ENCODE results near the gene ABHD5.
A peak's percentile ranks its signal among the peaks of the same experiment; 100 is the strongest.
"Not testable (repeated sequence)": the region's sequence is repeated elsewhere in the genome, so short reads cannot be mapped to it uniquely, and the experiment has no call there.

ABHD5 gene
- 14.1 to 25.8 reads per million in 2 donors for total RNA-seq

DNA sequence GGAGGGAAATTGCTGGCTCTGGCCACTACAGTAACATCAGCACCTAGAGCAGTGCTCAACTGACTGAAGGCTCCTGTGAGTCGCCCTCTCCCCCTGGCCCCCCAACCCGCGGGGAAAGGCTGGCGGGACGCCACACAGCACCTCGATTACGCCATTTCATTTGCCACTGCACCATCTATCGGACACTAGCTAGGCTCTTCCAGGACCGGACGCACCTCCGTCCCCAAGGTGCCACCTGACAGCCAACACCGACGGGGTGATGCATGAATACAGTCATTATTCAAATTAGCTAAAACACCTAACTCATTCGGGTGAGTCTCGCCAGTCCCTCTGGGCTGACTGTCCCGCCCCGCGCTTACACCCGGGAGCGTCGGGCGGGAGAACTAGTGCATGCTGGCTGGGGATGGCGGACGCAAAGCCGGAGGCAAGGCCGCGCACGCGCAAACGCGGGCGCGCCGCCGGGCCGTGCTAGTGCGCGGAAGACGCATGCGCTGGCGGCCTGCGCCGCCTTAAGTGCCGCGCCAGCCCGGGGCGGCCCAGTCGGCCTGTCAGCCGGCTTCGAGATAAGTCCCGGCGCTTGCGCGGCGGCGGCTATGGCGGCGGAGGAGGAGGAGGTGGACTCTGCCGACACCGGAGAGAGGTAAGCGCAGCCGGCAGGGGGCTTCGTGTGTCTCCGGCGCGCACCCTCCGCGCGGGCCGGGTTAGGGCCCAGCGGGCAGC is at the start of gene ABHD5:
Gene ABHD5, plus strand, starts transcription at position 539 of the 720 bp plus-strand sequence. Its CDS starts 55 bp downstream, at position 594.
- DNase-seq: peak; percentile 96

DNA sequence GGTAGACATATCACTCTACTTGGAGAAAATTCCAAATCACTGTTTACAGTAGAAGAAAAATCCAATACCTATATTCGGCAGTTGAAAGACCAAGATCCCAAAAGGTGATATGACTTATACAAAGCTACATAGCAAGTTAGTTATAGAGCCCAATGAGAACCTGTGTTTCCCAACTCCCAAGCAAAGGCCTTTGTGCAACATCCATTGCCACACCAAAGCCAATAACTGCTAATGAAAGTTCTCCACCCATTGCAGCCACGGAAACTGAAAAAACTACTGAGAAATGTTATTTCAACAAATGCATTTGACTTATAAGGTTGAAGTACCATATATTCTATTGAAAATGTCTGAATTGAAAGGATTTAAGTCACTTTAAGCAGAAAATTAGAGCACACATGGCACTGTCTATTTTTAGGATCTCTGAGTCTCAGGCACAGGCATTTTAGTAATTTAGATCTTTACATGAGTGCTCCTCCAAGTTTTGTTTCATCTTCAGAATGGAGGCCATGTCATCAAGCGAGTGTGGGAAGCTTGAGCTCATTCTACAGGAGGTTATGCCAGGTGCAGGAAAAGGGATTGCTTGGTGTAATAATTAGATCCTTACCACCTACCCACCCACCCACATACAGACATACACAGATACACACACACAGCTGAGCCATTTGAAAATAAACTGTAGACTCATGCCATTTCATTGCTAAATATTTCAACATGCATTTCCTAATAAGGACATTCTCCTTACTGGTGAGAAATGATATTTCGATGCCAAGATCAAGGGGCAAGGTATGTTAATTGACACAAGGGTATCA is 49.2 kb upstream of the ABHD5 start:
- DNase-seq: no peak

GRCh38 chr3:43644443-43644842 is 46.3 kb upstream of the ABHD5 start:
- DNase-seq: no peak

- no peak for DNase-seq
Observed at GRCh38 chr3:43647331-43648166, 43.2 kb upstream of the ABHD5 start.

- DNase-seq: no peak
Observed at GRCh38 chr3:43648957-43649356, 41.8 kb upstream of the ABHD5 start.

DNA sequence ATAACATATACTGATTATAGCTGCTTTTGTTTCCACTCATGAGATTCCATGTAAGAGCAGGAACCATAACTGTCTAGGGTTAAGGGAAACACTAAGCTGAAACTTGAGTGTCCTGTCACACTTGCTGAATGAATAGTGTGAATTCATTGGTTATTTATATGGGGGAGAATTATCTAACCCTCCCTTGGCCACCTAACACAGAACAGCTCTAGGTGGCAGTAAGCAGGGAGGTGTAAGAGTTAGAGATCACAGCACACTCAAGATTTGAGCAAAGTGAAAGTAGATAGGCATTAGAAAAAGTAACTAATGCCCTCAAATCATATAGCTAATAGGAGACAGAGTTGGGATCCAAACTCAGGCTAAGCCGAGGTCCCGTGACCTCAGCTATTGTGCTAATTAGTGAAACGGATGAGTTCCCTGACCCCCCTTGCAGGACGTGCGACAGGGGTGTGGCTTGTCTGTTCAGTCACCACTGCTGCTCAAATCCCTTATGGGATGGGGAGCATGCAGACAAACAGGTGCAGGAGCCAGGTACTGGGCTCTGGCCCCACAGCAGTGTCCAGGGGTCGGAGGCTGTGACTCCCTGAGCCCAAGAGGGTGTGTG is 41.3 kb upstream of the ABHD5 start:
- DNase-seq: no peak

- DNase-seq: no peak
Observed at GRCh38 chr3:43650345-43650744, 40.4 kb upstream of the ABHD5 start.

- DNase-seq: not testable (repeated sequence)
Observed at GRCh38 chr3:43656390-43656789, 34.3 kb upstream of the ABHD5 start.

DNA sequence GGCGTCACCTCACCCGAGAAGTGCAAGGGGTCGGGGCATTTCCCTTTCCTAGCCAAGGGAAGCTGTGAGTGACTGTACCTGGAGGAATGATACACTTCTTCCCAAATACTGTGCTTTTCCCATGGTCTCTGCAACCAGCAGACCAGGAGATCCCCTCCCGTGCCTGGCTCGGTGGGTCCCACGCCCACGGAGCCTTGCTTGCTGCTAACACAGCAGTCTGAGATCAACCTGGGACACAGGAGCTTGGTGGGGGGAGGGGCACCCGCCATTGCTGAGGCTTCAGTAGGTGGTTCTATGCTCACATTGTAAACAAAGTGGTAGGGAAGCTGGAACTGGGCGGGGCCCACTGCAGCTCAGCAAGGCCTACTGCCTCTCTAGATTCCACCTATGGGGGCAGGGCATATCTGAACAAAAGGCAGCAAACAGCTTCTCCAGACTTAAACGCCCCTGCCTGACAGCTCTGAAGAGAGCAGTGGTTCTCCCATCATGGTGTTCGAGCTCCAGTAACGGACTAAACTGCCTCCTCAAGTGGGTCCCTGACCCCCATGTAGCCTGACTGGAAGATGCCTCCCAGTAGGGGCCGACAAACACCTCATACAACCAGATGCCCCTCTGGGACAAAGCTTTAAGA is 31.4 kb upstream of the ABHD5 start:
- no peak for DNase-seq

- not testable (repeated sequence) for DNase-seq
Observed at GRCh38 chr3:43661376-43661775, 29.4 kb upstream of the ABHD5 start.

- DNase-seq: not testable (repeated sequence)
Observed at GRCh38 chr3:43665011-43665410, 25.7 kb upstream of the ABHD5 start.

- DNase-seq: no peak
Observed at GRCh38 chr3:43670635-43671522, 19.9 kb upstream of the ABHD5 start.

GRCh38 chr3:43674345-43675085 is 16.2 kb upstream of the ABHD5 start:
- DNase-seq: no peak

DNA sequence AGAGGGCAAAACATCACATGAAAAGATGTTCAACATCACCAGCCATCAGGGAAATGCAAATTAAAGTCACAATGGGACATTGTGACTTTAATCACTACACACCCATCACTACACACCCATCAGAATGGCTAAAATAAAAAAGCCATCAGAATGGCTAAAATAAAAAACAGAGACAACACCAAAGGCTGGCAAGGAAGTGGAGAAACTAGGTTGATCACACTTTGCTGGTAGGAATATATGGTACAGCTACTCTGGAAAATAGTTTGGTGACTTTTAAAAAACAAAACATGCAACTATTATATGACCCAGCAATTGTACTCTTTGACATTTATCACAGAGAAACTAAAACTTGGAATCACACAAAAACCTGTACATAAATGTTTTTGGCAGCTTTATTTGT is 15.1 kb upstream of the ABHD5 start:
- DNase-seq: no peak

GRCh38 chr3:43676441-43676840 is 14.3 kb upstream of the ABHD5 start:
- no peak for DNase-seq

GRCh38 chr3:43678375-43678774 is 12.4 kb upstream of the ABHD5 start:
- not testable (repeated sequence) for DNase-seq

- DNase-seq: not testable (repeated sequence)
Observed at GRCh38 chr3:43678887-43679449, 11.8 kb upstream of the ABHD5 start.

GRCh38 chr3:43680857-43681256 is 9.9 kb upstream of the ABHD5 start:
- not testable (repeated sequence) for DNase-seq

GRCh38 chr3:43684944-43685343 is 5.8 kb upstream of the ABHD5 start:
- no peak for DNase-seq

DNA sequence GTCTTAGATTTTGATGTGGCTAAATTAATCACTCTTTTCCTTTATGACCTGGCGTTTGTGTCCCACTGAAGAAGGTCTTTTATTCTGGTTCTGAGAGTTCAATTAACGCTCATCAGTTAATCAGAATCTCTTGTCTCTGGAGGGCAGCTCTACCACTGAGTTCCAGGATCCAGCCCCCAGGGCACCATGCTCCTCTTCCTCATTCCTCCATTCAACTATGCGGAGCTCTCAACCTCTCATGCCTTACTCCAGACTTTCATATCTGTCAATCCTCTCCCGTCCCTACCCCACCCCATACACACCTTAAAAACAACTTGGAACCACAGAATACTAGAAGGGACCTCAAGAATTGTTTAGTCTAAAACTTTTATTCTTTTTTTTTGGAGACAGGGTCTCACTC is 4.8 kb upstream of the ABHD5 start:
- DNase-seq: no peak
